ENCODE results near the gene ATP8A2.

The ATP8A2 gene

GRCh38 chr13:25378528-25378927 is 6.8 kb downstream of the ATP8A2 start:
- H3K9me3 ChIP-seq: no peaks in the 10 kb centered on the region
- TF ChIP-seq CTCF (IDR thresholded peaks at IDR 0.05): no peak
- no peaks in the 10 kb centered on the region for H3K4me1 ChIP-seq (ENCODE audit: control insufficient read depth in 1 of 2, insufficient read depth in 1 of 2, low read depth in 1 of 2, low read length in 1 of 2)
- no peaks in the 10 kb centered on the region for H3K36me3 ChIP-seq
- no peak overlapping the region for H3K4me3 ChIP-seq (ENCODE audit: low read depth in 1 of 2, low read length in 1 of 2)
- no peak overlapping the region for H3K27ac ChIP-seq
- H3K27me3 ChIP-seq: peaks cover 84% of the 10 kb centered on the region

GRCh38 chr13:25379011-25379410 is 7.2 kb downstream of the ATP8A2 start:
- H3K9me3 ChIP-seq: no peaks in the 10 kb centered on the region
- H3K4me3 ChIP-seq (ENCODE audit: low read depth in 1 of 2, low read length in 1 of 2): no peak overlapping the region
- no peak overlapping the region for H3K27ac ChIP-seq
- H3K27me3 ChIP-seq: peaks cover 83% of the 10 kb centered on the region
- TF ChIP-seq CTCF (IDR thresholded peaks at IDR 0.05): no peak
- H3K4me1 ChIP-seq (ENCODE audit: control insufficient read depth in 1 of 2, insufficient read depth in 1 of 2, low read depth in 1 of 2, low read length in 1 of 2): no peaks in the 10 kb centered on the region
- H3K36me3 ChIP-seq: no peaks in the 10 kb centered on the region

GRCh38 chr13:25380082-25380481 is 8.3 kb downstream of the ATP8A2 start:
- H3K27ac ChIP-seq: no peak overlapping the region
- H3K27me3 ChIP-seq: peaks cover 83% of the 10 kb centered on the region
- no peak for TF ChIP-seq CTCF (IDR thresholded peaks at IDR 0.05)
- no peaks in the 10 kb centered on the region for H3K4me1 ChIP-seq (ENCODE audit: control insufficient read depth in 1 of 2, insufficient read depth in 1 of 2, low read depth in 1 of 2, low read length in 1 of 2)
- H3K36me3 ChIP-seq: no peaks in the 10 kb centered on the region
- no peak overlapping the region for H3K4me3 ChIP-seq (ENCODE audit: low read depth in 1 of 2, low read length in 1 of 2)
- no peaks in the 10 kb centered on the region for H3K9me3 ChIP-seq

GRCh38 chr13:25380741-25381324 is 9.1 kb downstream of the ATP8A2 start:
- H3K4me3 ChIP-seq (ENCODE audit: low read depth in 1 of 2, low read length in 1 of 2): no peak overlapping the region
- H3K9me3 ChIP-seq: no peaks in the 10 kb centered on the region
- no peaks in the 10 kb centered on the region for H3K36me3 ChIP-seq
- no peaks in the 10 kb centered on the region for H3K4me1 ChIP-seq (ENCODE audit: control insufficient read depth in 1 of 2, insufficient read depth in 1 of 2, low read depth in 1 of 2, low read length in 1 of 2)
- H3K27ac ChIP-seq: no peak overlapping the region
- no peak for TF ChIP-seq CTCF (IDR thresholded peaks at IDR 0.05)
- peaks cover 78% of the 10 kb centered on the region for H3K27me3 ChIP-seq

- no peak overlapping the region for H3K27ac ChIP-seq
- TF ChIP-seq CTCF (IDR thresholded peaks at IDR 0.05): no peak
- H3K36me3 ChIP-seq: no peaks in the 10 kb centered on the region
- H3K27me3 ChIP-seq: peaks cover 52% of the 10 kb centered on the region
- no peak overlapping the region for H3K4me3 ChIP-seq (ENCODE audit: low read depth in 1 of 2, low read length in 1 of 2)
- H3K4me1 ChIP-seq (ENCODE audit: control insufficient read depth in 1 of 2, insufficient read depth in 1 of 2, low read depth in 1 of 2, low read length in 1 of 2): no peaks in the 10 kb centered on the region
- no peaks in the 10 kb centered on the region for H3K9me3 ChIP-seq
These were observed 13.1 kb downstream of the ATP8A2 start for GRCh38 chr13:25384758-25385410.

All from neutrophil (primary cell).